ENCODE data around the gene ENG.

ENG gene

DNA sequence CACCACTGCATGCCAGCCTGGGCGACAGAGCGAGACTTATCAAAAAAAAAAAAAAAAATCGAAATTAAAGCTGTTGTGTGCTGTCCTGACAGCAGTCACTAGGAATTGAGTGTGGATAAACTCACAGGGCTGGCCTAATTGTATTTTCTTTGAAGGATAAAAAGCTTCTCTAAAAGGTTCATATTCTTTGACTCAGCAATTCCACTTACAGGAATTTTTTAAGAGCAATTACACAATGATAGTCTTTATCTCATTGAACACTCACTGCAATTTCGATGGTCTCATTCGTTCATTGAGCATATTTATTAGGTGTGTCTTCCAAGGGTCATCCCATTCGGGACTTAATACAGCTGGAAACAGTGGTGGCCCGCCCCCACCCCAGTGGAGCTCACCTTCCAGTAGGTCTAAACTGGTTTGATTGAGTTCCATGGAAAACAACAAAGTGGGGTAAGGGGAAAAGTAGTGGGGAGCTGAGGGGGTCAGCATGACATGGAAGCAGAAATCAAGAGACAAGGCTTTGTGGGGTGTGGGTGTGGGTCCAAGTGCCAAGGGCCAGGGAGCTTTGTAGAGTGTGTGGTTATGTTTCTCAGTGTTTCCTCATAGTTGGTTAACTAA lies 61.9 kb downstream of the ENG start:
- Histone ChIP-seq H3K36me3 (ENCODE audit: insufficient read depth, low read length) (peaks cover 50% of the 10 kb centered on the region), H3K79me2 (ENCODE audit: insufficient read depth, low read length) (peaks cover 72% of the 10 kb centered on the region)

DNA sequence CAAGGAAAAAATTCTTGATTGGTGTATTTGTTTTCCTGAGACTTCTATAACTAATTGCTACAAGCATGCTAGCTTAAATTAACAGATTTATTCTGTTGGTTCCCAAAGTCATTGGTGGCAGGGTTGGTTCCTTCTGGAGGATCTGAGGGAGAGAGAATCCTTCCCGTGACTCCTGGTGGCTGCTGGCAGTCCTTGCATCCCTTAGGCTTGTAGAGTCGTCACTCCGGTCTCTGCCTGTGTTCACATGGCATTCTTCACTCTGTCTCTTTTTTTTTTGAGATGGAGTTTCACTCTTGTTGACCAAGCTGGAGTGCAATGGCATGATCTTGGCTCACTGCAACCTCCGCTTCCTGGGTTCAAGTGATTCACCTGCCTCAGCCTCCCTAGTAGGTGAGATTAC lies 63.4 kb downstream of the ENG start:
- no peak overlapping the region for H2AFZ ChIP-seq (ENCODE audit: low read length)
- no peaks in the 10 kb centered on the region for H3K9me2 ChIP-seq (replicated peaks; ENCODE audit: low read depth, low read length)
- TF ChIP-seq, protein P1, sequence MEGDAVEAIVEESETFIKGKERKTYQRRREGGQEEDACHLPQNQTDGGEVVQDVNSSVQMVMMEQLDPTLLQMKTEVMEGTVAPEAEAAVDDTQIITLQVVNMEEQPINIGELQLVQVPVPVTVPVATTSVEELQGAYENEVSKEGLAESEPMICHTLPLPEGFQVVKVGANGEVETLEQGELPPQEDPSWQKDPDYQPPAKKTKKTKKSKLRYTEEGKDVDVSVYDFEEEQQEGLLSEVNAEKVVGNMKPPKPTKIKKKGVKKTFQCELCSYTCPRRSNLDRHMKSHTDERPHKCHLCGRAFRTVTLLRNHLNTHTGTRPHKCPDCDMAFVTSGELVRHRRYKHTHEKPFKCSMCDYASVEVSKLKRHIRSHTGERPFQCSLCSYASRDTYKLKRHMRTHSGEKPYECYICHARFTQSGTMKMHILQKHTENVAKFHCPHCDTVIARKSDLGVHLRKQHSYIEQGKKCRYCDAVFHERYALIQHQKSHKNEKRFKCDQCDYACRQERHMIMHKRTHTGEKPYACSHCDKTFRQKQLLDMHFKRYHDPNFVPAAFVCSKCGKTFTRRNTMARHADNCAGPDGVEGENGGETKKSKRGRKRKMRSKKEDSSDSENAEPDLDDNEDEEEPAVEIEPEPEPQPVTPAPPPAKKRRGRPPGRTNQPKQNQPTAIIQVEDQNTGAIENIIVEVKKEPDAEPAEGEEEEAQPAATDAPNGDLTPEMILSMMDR (conservative IDR thresholded peaks at IDR 0.05; ENCODE audit: low read length) = no peak
- no peak for TF ChIP-seq EZH2phosphoT487 (IDR thresholded peaks at IDR 0.05; ENCODE audit: borderline replicate concordance)
- H3F3A ChIP-seq (ENCODE audit: low read depth) = peaks cover 11% of the 10 kb centered on the region
- H3K4me1 ChIP-seq (ENCODE audit: insufficient read depth, low read length, poor library complexity, severe bottlenecking) = peaks cover 60% of the 10 kb centered on the region
- H3K9me3 ChIP-seq (ENCODE audit: insufficient read depth, low read depth, low read length) = no peaks in the 10 kb centered on the region
- H3K79me2 ChIP-seq (ENCODE audit: insufficient read depth, low read length) = peaks cover 87% of the 10 kb centered on the region
- peak overlapping the region; percentile 26 for H3K4me2 ChIP-seq (ENCODE audit: low read depth, low read length, poor library complexity, severe bottlenecking)
- H4K20me1 ChIP-seq (ENCODE audit: insufficient read depth, low read length, poor library complexity, severe bottlenecking) = peaks cover 56% of the 10 kb centered on the region
- H3K36me3 ChIP-seq (ENCODE audit: insufficient read depth, low read length) = peaks cover 59% of the 10 kb centered on the region
- H3K9ac ChIP-seq (ENCODE audit: low read depth, low read length, poor library complexity, severe bottlenecking) = no peak overlapping the region
- H3K4me3 ChIP-seq (ENCODE audit: low read length, poor library complexity, severe bottlenecking) = no peak overlapping the region
- H3K27me3 ChIP-seq (ENCODE audit: insufficient read depth, low read length, poor library complexity, severe bottlenecking) = peaks cover 3% of the 10 kb centered on the region

More for the DNA sequence above, 61.9 kb downstream of the ENG start:
- Histone ChIP-seq H3K4me3 (ENCODE audit: low read length, poor library complexity, severe bottlenecking) (no peak overlapping the region), H3K4me1 (ENCODE audit: insufficient read depth, low read length, poor library complexity, severe bottlenecking) (peaks cover 62% of the 10 kb centered on the region), H4K20me1 (ENCODE audit: insufficient read depth, low read length, poor library complexity, severe bottlenecking) (peaks cover 42% of the 10 kb centered on the region), H3K27me3 (ENCODE audit: insufficient read depth, low read length, poor library complexity, severe bottlenecking) (no peaks in the 10 kb centered on the region), H3K4me2 (ENCODE audit: low read depth, low read length, poor library complexity, severe bottlenecking) (no peak overlapping the region), H3K9me3 (ENCODE audit: insufficient read depth, low read depth, low read length) (no peaks in the 10 kb centered on the region), H3F3A (ENCODE audit: low read depth) (peaks cover 13% of the 10 kb centered on the region), H3K9me2 (replicated peaks; ENCODE audit: low read depth, low read length) (no peaks in the 10 kb centered on the region), H2AFZ (ENCODE audit: low read length) (no peak overlapping the region), H3K9ac (ENCODE audit: low read depth, low read length, poor library complexity, severe bottlenecking) (no peak overlapping the region)
- no peak for TF ChIP-seq EZH2phosphoT487 (IDR thresholded peaks at IDR 0.05; ENCODE audit: borderline replicate concordance)
- TF ChIP-seq, protein P1 (conservative IDR thresholded peaks at IDR 0.05; ENCODE audit: low read length) = no peak

DNA sequence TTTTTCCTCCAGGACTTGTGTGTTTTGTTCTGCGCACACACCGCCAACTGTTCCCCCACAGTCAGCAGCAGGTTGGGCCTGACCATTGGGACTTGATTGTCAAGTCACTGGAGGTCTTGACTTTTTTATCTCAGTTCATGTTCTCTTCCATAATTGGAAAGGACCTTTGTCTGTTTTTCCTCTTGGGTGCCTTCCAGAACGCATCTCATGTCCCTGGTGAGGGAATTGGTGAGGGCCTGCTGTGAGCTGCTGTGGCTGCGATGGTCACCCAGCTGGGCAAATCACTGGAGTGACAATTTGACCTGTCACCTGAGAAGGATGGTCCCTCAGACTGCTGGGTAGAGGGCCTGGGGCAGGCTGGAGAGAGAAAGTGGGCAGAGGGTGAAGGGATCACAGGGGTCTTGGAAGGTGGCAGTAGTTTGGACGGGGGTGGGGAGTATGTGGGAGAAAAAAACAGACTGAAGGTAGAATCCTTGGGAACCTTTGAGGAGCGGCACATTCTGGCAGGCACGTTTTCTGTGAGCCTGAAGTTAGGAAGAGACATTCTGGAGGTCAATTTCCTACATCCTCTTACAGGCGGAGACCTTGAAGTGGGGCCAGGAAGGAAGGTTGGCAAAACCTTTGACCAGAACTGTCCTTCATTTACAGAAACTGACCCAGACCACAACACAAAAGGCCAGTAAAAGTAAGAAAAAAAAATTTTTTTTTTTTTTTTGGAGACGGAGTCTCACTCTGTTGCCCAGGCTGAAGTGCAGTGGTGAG lies 64.2 kb downstream of the ENG start:
- Histone ChIP-seq H4K20me1 (ENCODE audit: insufficient read depth, low read length, poor library complexity, severe bottlenecking) (peaks cover 58% of the 10 kb centered on the region), H3K4me3 (ENCODE audit: low read length, poor library complexity, severe bottlenecking) (peak overlapping the region; percentile 19), H3K27me3 (ENCODE audit: insufficient read depth, low read length, poor library complexity, severe bottlenecking) (peaks cover 4% of the 10 kb centered on the region), H3K9ac (ENCODE audit: low read depth, low read length, poor library complexity, severe bottlenecking) (no peak overlapping the region), H2AFZ (ENCODE audit: low read length) (no peak overlapping the region), H3K79me2 (ENCODE audit: insufficient read depth, low read length) (peaks cover 89% of the 10 kb centered on the region), H3F3A (ENCODE audit: low read depth) (0 out of 2 replicates have a peak, but pooled peaks cover 6% of the 10 kb centered on the region), H3K9me2 (replicated peaks; ENCODE audit: low read depth, low read length) (no peaks in the 10 kb centered on the region), H3K9me3 (ENCODE audit: insufficient read depth, low read depth, low read length) (no peaks in the 10 kb centered on the region), H3K4me2 (ENCODE audit: low read depth, low read length, poor library complexity, severe bottlenecking) (peak overlapping the region; percentile 99), H3K4me1 (ENCODE audit: insufficient read depth, low read length, poor library complexity, severe bottlenecking) (peaks cover 53% of the 10 kb centered on the region), H3K36me3 (ENCODE audit: insufficient read depth, low read length) (peaks cover 59% of the 10 kb centered on the region)
- TF ChIP-seq EZH2phosphoT487 (IDR thresholded peaks at IDR 0.05; ENCODE audit: borderline replicate concordance) = no peak
- TF ChIP-seq, protein P1 (conservative IDR thresholded peaks at IDR 0.05; ENCODE audit: low read length) = no peak

Data from Loucy (cell line).